NCI-H1930 (cell line): Measurements from ENCODE around the gene PSMD12.
"Not testable (repeated sequence)": the region's sequence is repeated elsewhere in the genome, so short reads cannot be mapped to it uniquely, and the experiment has no call there.

Source experiments
- DNase-seq, 2 experiments: peaks; one replicate each; lab custom pipeline; 2025; lab: John Stamatoyannopoulos, UW

PSMD12 gene

DNA sequence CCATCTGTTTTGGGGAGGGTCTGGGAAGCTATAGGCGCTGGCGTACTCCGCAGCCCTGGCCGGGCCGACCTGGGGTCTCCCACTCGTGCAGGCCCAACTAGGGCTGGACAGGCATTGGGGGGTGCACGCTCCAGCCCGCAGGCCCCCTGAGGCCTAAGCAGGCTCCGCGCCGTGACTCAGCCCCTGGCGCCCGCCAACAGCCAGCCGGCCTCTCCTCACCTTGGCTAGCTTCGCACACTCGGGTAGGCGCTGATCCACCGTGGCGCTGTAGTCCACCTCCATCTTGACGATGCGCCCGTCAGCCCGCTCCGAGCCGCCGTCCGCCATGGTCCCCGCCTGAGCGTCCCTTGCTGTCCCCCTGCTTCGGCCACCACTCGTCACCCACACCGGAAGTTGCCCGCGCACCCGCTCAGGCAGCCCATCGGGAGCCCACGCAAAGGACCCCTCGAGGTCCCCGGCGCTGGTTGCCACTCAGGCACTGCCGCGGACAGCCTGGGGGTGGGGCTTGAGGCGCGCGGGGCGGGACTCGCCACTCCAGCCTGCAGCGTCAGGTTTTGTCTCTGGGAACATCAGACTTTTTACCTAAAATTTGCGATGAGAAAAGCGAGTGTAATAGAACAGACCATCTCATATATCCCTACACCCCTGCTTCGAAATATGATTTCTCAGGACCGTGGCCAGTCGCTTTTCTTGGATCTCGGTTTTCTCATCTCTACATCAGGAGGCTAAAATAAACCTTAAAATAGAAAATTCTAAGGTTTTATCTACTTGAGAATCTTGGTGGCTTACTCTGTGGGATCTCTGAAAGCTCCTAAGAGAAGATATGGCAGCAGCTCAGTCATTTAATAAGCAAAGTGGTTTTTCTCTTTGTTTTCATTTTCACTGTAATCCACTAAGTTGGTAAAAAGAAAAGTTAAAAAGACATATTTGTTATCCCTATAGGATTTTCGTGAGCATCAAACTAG is at the start of gene PSMD12:
Gene PSMD12, minus strand, starts transcription at position 385 of the 965 bp plus-strand sequence. Its CDS starts 58 bp downstream, at position 327.
- DNase-seq = peak; percentile 89 to 91

- DNase-seq = no peak
Observed at GRCh38 chr17:67415291-67415690, 48.9 kb upstream of the PSMD12 start.

GRCh38 chr17:67414559-67414958 is 48.2 kb upstream of the PSMD12 start:
- DNase-seq = no peak

DNA sequence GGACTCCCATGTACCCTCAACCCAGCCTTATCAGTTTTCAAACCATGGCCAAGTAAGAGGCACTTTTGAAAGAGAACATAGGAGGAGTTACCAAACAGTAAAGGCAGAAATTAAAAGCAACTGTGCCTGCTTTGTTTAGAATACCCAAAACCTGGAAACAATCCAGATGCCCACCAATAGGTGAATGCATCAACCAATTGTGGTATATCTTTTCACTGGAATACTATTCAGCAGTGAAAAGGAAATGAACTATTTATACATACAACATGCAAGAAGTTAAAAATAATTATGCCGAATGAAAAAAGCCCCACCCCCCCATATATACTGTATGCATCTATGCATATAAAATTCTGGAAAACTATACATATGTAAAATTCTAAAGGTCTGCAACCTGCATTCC is 47.8 kb upstream of the PSMD12 start:
- DNase-seq = no peak

GRCh38 chr17:67413388-67413787 is 47.0 kb upstream of the PSMD12 start:
- DNase-seq = no peak

DNA sequence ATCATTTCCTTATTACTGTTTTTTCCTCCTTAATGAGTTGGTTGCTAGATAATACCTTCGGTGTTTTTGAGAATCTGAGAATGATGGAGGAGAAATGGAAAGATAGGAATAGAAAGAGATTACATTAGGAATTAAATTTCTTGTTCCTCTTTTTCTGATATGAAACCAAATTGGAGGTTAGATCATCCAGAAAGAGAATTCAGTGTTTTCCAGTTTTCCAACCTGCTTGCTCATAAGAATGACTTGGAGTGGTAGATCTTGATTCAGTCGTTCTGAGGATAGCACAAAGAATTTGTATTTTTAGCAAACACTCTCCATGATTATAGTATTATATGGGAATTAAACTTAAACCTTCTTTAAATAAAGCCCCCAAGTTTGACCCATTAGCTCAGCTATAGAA is 46.6 kb upstream of the PSMD12 start:
- no peak for DNase-seq

DNA sequence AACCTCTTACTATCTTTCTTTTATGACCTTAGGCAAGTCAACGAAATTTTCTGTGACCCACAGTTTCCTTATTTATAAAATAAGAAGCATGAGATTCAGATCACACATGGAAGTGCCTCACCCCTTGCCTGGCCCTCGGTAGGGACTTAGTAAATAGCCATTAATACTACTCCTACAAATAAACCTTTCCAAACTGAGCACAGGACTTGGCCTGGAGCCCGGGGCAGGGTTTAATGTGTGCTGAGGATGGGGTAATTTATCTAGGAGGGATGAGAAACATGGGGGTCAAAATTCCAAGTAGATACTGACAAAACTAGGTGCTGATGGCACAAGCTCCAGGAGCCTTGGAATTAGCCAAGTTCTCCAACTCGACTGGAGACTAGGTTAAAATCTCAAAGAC is 45.7 kb upstream of the PSMD12 start:
- no peak for DNase-seq

DNA sequence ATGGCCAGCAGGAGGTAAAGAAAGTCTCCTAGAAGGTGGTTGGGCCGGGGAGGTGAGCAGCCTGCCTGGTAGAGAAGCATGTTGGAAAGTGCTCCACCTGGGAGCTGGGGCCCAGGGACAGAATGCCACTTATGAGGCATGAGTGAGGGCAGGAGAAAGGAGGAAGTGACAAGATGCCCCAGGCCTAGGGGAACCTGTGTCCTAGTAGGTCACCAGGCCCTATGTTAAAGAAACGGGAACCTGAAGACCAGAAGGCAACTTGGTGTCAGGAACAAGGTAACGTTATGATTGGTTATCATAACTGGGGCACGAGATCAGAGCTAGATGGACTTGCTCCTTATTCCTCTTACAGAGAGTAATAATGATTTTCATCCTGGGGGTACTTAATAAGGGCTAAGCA is 45.0 kb upstream of the PSMD12 start:
- DNase-seq = no peak

DNA sequence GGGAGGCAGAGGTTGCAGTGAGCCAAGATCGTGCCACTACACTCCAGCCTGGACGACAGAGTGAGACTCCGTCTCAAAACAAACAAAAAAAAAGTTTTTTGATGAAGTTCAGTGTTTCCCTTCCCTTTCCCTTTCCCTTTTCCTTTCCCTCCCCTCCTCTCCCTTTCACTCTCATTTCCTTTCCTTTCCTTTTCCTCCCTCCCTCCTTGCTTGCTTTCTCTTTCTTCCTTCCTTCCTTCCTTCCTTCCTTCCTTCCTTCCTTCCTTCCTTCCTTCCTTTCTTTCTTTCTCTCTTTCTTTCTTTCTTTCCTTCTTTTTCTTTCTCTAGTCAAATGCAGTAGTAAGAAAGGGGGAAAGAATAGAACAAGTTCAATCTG is 42.1 kb upstream of the PSMD12 start:
- not testable (repeated sequence) for DNase-seq

- DNase-seq = no peak
Observed at GRCh38 chr17:67403483-67403882, 37.1 kb upstream of the PSMD12 start.

GRCh38 chr17:67403065-67403464 is 36.7 kb upstream of the PSMD12 start:
- DNase-seq = no peak

DNA sequence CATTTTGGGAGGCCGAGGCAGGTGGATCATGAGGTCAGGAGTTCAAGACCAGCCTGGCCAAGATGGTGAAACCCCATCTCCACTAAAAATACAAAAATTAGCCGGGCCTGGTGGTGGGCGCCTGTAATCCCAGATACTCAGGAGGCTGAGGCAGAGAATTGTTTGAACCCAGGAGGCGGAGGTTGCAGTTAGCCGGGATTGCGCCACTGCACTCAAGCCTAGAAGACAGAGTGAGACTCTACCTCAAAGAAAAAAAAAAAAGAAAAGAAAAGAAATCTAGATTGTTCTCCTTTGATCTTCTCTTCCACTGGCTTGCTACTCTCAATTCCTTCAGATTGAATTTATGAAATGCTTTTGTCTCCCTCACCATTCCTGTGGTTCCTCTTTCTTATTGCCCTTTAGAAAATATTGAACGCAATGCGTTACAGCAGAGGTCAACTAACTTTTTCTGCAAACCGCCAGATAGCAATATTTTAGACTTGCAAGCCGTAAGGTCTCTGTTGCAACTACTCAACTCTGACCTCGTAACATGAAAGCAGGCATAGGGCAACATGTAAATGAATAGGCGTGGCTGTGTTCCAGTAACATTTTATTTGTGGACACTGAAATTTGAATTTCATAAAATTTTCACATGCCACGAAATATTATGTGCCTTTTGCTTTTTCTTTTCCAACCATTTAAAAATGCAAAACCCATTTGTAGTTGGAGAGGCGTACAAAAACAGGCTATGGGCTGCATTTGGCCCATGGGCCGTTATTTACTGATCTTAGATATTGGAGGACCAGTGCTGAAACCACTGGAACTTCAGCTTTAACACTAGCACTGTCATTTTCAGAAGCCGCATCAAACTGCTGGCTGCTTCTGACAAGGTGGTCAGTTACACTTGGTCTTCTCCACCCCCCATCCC is 35.5 kb upstream of the PSMD12 start:
- no peak for DNase-seq

DNA sequence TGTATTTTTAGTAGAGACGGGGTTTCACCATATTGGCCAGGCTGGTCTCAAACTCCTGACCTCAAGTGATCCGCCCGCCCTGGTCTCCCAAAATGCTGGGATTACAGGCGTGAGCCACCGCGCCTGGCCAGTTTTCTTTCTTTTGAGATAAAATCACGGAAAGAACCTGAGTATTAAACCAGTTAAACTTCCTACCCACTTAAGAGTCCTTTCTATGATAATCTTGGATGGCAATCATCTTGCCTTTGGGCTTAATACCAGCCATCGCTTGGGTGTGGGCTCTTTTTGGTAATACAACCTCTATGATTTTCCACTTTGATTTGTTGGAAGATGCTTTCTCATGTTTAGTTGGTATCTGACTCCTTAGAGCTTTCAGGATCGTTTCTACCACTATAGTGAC is 34.7 kb upstream of the PSMD12 start:
- DNase-seq = no peak

GRCh38 chr17:67400193-67400592 is 33.8 kb upstream of the PSMD12 start:
- no peak for DNase-seq

DNA sequence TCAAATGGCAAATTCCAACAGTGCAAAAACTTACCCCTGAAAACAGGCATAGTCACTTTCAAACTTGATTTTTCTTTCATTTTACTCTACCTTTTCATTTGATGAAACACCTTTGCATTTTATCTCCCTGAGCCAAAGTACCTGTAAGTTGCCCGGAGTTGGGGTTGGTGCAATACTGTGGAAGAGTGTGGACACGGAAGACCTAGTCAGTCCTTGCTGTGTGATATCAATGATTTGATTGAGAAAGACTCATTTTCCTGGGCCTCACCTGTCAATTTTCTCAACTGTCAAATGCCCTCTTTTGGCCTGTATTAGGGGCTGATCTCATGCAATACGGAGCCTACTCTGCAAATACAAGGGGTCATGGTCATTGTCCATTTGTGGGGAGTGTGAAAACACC is 33.3 kb upstream of the PSMD12 start:
- DNase-seq = no peak

- no peak for DNase-seq
Observed at GRCh38 chr17:67393809-67394397, 27.5 kb upstream of the PSMD12 start.

DNA sequence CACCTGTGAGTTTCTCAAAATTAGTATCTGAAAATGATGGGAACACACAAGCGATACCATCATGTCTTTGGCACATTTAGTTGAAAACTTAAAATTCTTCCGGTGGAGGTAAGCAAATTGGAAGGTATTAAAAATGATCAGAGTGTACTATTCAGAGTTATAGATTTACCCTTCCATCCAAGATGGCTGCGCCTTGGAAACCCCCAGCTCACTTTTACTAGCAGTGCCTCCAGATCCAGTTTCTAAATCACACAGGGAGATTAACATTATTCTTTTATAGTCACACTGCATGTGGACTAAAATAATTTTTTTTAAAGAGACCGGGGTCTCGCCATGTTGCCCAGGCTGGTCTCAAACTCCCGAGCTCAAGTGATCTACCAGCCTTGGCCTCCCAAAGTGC is 25.7 kb upstream of the PSMD12 start:
- DNase-seq = no peak

- DNase-seq = no peak
Observed at GRCh38 chr17:67390646-67391361, 24.4 kb upstream of the PSMD12 start.

- no peak for DNase-seq
Observed at GRCh38 chr17:67390006-67390645, 23.7 kb upstream of the PSMD12 start.

- no peak for DNase-seq
Observed at GRCh38 chr17:67388986-67389385, 22.6 kb upstream of the PSMD12 start.

GRCh38 chr17:67388536-67388935 is 22.2 kb upstream of the PSMD12 start:
- DNase-seq = not testable (repeated sequence)
